ENCODE results near the gene HNRNPA1L2.
A peak's percentile ranks its signal among the peaks of the same experiment; 100 is the strongest.
"Not testable (repeated sequence)": the region's sequence is repeated elsewhere in the genome, so short reads cannot be mapped to it uniquely, and the experiment has no call there.

Gene HNRNPA1L2

DNA sequence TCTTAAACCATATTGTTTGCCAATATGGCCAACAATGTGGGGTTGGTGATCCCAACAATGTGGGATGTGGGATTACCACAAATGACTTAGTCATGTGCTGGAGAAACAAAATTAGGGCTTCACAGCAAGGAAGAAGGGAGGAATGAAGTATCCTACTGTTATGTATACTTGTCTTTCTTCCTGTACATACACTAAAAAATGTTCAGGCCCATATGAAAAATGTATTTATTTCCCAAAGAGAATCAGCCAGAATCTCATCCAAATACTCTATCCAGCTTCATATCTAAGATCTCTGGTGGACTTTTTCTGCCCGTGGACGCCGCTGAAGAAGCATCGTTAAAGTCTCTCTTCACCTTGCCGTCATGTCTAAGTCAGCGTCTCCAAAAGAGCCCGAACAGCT, at the start of gene HNRNPA1L2:
Gene HNRNPA1L2, plus strand, starts transcription at position 301 of the 400 bp plus-strand sequence. Its CDS starts 62 bp downstream, at position 363.
- no peaks in the 10 kb centered on the region for H3K27me3 ChIP-seq (ENCODE audit: control insufficient read depth, insufficient read depth, low read length)
- H3K4me1 ChIP-seq: no peaks in the 10 kb centered on the region
- no peak within 1 kb of the TSS for H3K4me2 ChIP-seq (ENCODE audit: low read length)
- no peaks in the 10 kb centered on the region for H3K36me3 ChIP-seq (ENCODE audit: control insufficient read depth, insufficient read depth, low read length)
- no peaks in the 10 kb centered on the region for H3K79me2 ChIP-seq
- no peak within 1 kb of the TSS for H3K27ac ChIP-seq
- no peak within 1 kb of the TSS for H2AFZ ChIP-seq
- no peaks in the 10 kb centered on the region for H3K9me3 ChIP-seq (ENCODE audit: control insufficient read depth, low read length)
- no peak within 1 kb of the TSS for H3K4me3 ChIP-seq (ENCODE audit: low read depth, low read length)
- TF ChIP-seq, protein P1, sequence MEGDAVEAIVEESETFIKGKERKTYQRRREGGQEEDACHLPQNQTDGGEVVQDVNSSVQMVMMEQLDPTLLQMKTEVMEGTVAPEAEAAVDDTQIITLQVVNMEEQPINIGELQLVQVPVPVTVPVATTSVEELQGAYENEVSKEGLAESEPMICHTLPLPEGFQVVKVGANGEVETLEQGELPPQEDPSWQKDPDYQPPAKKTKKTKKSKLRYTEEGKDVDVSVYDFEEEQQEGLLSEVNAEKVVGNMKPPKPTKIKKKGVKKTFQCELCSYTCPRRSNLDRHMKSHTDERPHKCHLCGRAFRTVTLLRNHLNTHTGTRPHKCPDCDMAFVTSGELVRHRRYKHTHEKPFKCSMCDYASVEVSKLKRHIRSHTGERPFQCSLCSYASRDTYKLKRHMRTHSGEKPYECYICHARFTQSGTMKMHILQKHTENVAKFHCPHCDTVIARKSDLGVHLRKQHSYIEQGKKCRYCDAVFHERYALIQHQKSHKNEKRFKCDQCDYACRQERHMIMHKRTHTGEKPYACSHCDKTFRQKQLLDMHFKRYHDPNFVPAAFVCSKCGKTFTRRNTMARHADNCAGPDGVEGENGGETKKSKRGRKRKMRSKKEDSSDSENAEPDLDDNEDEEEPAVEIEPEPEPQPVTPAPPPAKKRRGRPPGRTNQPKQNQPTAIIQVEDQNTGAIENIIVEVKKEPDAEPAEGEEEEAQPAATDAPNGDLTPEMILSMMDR (IDR thresholded peaks at IDR 0.05): no peak
- no peak within 1 kb of the TSS for H3K9ac ChIP-seq

DNA sequence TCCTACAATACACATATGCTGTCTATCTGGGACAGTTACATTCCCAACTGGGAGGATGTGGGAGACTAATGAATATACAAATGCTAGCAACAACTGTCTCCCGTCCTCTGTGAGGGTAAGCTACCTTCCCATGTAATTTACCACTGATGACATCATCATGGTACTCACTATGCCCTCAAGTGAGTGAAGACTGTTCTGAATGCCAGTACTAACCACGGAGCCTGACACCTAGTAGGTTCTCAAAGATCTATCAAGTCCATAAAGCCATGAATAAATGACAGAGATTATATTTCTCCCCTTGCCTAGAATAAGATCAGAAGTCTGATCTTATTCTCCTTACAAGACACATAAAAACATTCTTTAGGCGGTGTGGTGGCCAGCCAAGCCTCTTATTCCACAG, 49.1 kb upstream of the HNRNPA1L2 start:
- H3K4me1 ChIP-seq; H3K27me3 ChIP-seq (ENCODE audit: control insufficient read depth, insufficient read depth, low read length); H3K36me3 ChIP-seq (ENCODE audit: control insufficient read depth, insufficient read depth, low read length): not testable (repeated sequence)

DNA sequence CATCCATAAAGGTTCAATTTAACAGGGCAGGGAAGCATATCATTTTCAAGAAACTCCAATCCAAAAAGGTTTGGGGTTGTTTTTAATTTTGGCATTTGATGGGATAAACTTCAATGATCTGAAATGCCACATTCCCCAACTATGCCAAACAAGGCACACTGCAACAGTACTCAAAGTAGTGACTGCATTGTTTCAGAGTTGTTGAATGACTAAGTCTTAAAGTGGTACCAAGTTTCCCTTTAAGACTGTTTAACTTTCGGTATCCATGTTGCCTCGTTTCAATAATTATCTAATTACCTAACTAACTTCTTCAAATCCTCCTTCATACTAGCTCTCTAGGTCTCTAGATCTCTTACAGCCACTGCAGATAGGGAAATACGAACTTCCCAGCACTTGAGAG, 48.4 kb upstream of the HNRNPA1L2 start:
- not testable (repeated sequence) for H3K79me2 ChIP-seq; H3K4me3 ChIP-seq (ENCODE audit: low read depth, low read length); H3K4me2 ChIP-seq (ENCODE audit: low read length); H3K4me1 ChIP-seq; H3K9ac ChIP-seq; H2AFZ ChIP-seq; H3K27me3 ChIP-seq (ENCODE audit: control insufficient read depth, insufficient read depth, low read length); H3K36me3 ChIP-seq (ENCODE audit: control insufficient read depth, insufficient read depth, low read length); H3K27ac ChIP-seq; H3K9me3 ChIP-seq (ENCODE audit: control insufficient read depth, low read length)

More for the DNA sequence above, 49.1 kb upstream of the HNRNPA1L2 start:
- H3K79me2 ChIP-seq; H3K4me3 ChIP-seq (ENCODE audit: low read depth, low read length); H2AFZ ChIP-seq; H3K9ac ChIP-seq; H3K27ac ChIP-seq; H3K4me2 ChIP-seq (ENCODE audit: low read length); H3K9me3 ChIP-seq (ENCODE audit: control insufficient read depth, low read length): not testable (repeated sequence)

DNA sequence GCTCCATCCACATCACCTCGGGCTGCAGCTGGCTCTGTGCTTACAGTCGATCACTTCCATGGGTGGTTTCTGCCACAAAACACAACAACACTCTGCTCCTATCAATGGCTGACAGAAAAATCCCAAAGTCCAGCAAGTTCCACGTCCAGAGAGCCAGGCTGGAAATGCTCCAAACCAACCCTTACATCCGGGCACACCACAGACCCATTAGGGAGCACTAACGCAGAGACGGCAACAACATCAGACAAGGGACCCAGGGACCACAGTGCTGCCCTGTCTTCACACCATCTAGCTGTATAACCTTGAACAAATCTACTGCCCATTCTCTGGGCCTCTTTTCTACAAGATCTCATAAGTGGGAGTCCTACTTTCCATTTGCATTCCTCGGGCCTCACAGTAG, 47.9 kb upstream of the HNRNPA1L2 start:
- H3K36me3 ChIP-seq (ENCODE audit: control insufficient read depth, insufficient read depth, low read length); H3K4me2 ChIP-seq (ENCODE audit: low read length); H2AFZ ChIP-seq; H3K79me2 ChIP-seq; H3K4me1 ChIP-seq; H3K27ac ChIP-seq; H3K27me3 ChIP-seq (ENCODE audit: control insufficient read depth, insufficient read depth, low read length); H3K9ac ChIP-seq; H3K9me3 ChIP-seq (ENCODE audit: control insufficient read depth, low read length); H3K4me3 ChIP-seq (ENCODE audit: low read depth, low read length): not testable (repeated sequence)

GRCh38 chr13:52597676-52598075, 44.6 kb upstream of the HNRNPA1L2 start:
- TF ChIP-seq, protein P1 (IDR thresholded peaks at IDR 0.05): no peak
- Histone ChIP-seq H3K27ac (no peak overlapping the region), H3K4me3 (ENCODE audit: low read depth, low read length) (no peak overlapping the region), H3K9ac (no peak overlapping the region), H3K79me2 (no peaks in the 10 kb centered on the region), H3K4me1 (peaks cover 6% of the 10 kb centered on the region), H3K9me3 (ENCODE audit: control insufficient read depth, low read length) (no peaks in the 10 kb centered on the region), H3K36me3 (ENCODE audit: control insufficient read depth, insufficient read depth, low read length) (no peaks in the 10 kb centered on the region), H2AFZ (no peak overlapping the region), H3K4me2 (ENCODE audit: low read length) (no peak overlapping the region), H3K27me3 (ENCODE audit: control insufficient read depth, insufficient read depth, low read length) (no peaks in the 10 kb centered on the region)

GRCh38 chr13:52599037-52599847, 43.0 kb upstream of the HNRNPA1L2 start:
- Histone ChIP-seq H2AFZ (peak overlapping the region; percentile 89), H3K36me3 (ENCODE audit: control insufficient read depth, insufficient read depth, low read length) (no peaks in the 10 kb centered on the region), H3K27me3 (ENCODE audit: control insufficient read depth, insufficient read depth, low read length) (no peaks in the 10 kb centered on the region), H3K4me3 (ENCODE audit: low read depth, low read length) (peak overlapping the region; percentile 47), H3K79me2 (no peaks in the 10 kb centered on the region), H3K27ac (peak overlapping the region; percentile 63), H3K4me1 (peaks cover 6% of the 10 kb centered on the region), H3K4me2 (ENCODE audit: low read length) (peak overlapping the region; percentile 78), H3K9ac (no peak overlapping the region), H3K9me3 (ENCODE audit: control insufficient read depth, low read length) (no peaks in the 10 kb centered on the region)
- TF ChIP-seq, protein P1 (IDR thresholded peaks at IDR 0.05): no peak
